Activated CD4-positive, alpha-beta T cell treated with anti-CD3 and anti-CD28 coated beads, Interleukin-2, amount 50 U/mL, for 4 hours (primary cell): ENCODE results near the gene HSD17B2.

Source experiments
- DNase-seq, 2 experiments: peaks; one replicate each; pipeline ENCODE4 v3.0.0-alpha.2; 2020

Gene HSD17B2

GRCh38 chr16:82051656-82052055, 16.6 kb downstream of the HSD17B2 start:
- DNase-seq: no peak

DNA sequence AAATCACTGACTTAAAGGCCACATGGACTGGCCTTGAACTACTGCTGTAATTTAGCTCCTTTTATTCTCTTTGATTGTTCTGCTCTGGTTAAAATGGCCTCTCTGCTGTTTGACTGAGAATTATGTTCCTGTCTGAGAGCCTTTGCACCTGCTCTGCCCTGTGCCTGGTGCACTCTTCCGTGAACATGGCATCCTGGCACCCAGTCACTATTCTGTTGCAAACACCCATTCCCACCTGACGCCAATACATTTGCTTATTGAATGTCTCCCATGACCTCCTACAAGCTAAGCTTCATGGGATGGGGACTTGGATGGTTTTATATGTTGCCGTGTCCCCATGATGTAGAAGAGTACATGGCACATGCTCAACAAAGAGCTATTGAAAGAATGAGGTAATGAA, 20.1 kb downstream of the HSD17B2 start:
- no peak for DNase-seq

DNA sequence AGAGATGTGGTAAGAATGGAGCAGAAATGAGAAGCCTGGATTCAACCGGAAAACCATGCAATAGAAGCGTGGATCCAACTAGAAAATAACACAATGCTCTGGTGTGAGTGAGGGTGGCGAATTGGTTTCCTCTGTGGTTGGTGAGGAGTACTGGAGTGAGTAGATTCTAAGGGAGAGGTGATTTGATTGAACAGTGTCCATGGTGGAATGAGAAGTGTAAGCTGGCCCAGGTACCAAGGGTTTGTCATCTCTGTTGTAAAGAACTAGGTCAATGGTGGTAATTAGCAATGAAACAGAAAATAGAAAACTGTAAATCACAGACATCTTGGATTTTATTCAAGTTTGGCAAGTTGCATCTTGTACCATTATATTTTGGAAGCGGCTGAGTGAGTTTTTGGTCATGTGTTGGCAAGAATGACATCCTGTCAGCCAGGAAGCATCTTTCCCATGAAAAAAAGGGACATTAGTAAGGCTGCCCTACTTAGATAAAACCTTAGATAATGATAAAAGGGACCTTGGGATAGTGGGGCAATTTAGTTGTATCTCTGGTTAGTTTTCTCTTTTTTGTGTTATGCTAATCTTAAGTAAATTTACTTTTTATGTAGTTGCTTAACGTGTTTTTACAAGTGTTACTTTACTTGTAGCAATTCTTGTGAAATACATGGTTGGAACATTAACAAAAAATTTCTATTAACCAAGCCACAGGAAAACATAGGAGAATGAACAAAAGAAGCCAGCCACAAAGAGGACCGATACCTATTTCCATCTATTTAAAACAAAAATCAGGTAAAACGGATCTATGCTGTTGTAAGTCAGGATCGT, 20.9 kb downstream of the HSD17B2 start:
- DNase-seq: no peak

- no peak for DNase-seq
These were observed 21.5 kb downstream of the HSD17B2 start for GRCh38 chr16:82056550-82056896.

- no peak for DNase-seq
These were observed 24.3 kb downstream of the HSD17B2 start for GRCh38 chr16:82059161-82059982.

- DNase-seq: no peak
These were observed 24.9 kb downstream of the HSD17B2 start for GRCh38 chr16:82059983-82060421.

DNA sequence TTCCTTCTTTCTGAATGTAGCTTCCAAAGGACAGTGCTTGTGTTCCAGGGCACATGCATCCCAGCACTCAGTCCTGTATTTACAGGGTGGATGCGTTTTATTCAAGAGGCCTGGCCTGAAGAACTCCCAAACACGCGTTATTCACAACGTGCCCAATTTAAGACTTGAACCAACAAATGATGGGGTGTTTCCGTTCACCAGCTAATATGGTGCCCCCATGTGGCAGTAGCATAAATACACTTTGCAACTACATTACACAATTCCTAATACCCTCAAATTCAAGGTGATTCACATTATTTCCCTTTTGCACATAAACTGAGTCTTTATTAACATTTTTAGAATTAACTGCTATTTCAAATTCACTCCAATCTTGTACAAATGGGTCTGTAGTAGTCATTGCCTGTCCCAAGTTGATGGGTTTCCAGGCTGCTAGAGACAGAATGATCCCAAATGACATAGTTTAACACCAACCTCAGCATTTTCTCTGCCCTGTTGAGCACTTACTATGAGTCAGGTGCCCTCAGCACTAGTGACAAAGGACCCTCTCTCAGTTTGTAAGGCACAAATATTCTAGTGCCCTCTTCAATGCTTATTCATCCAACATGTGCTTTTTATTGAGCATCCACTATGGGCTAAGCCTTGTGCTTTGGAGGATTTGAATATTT, 26.9 kb downstream of the HSD17B2 start:
- no peak for DNase-seq

- DNase-seq: no peak
These were observed 27.6 kb downstream of the HSD17B2 start for GRCh38 chr16:82062645-82063058.

DNA sequence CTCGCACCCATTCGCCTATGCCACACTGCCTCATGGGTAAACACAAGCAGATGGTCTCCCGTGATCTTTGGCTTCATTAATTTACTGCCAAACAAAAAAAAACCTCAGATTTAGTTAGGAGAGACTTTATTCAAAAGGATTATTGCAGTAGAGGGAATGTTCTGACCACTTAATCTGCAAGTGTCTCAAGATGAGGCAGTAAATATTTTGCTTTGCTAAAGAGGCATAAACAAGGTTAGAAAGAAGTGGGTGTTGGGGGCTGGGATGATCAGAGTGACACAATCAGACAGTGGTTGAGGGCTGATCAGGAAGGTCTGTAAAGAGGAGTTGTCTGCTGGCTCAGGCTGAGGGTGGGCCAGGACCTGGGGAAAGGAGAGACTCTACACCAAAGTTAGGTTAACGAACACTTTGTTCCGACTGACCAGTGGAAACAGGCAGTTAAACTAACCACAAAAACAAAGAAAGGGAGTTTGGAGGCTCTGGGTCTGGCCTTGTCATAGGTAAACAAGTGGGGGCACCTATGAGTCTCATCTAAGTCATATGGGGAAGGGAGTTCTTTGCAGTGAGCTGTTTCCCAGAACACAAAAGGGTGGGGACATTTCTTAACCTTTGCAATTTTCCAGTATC, 28.5 kb downstream of the HSD17B2 start:
- DNase-seq: no peak

- DNase-seq: no peak
These were observed 32.2 kb downstream of the HSD17B2 start for GRCh38 chr16:82067042-82067803.

- DNase-seq: no peak
These were observed 32.8 kb downstream of the HSD17B2 start for GRCh38 chr16:82067804-82068325.

DNA sequence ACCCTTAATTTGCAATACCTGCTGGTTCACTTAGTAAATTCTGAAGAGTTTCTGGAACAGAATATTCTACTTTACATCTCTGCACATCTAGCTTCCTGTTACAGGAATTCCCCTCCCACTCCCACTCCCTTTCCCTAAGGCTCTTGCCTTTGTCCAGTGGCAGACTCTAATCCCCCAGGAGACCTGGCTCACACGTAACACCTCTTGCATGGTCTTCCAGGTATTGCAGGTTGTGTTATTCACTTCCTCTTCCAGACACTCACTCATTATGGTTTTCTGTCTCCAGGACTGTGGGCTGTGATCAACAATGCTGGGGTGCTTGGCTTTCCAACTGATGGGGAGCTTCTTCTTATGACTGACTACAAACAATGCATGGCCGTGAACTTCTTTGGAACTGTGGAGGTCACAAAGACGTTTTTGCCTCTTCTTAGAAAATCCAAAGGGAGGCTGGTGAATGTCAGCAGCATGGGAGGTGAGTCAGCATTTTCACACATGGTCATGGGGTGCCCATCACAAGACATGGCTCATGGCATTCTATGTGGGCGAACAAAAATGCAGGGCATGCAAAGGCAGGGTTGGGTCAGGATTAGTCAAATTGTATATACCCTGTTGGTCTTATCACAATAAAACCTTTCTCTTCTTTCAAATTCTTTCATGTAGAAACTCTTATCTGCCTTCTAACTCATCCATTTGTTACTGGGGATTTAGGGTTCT, 35.8 kb downstream of the HSD17B2 start:
- no peak for DNase-seq

- DNase-seq: no peak
These were observed 36.4 kb downstream of the HSD17B2 start for GRCh38 chr16:82071421-82071820.

GRCh38 chr16:82072313-82072712, 37.3 kb downstream of the HSD17B2 start:
- no peak for DNase-seq

DNA sequence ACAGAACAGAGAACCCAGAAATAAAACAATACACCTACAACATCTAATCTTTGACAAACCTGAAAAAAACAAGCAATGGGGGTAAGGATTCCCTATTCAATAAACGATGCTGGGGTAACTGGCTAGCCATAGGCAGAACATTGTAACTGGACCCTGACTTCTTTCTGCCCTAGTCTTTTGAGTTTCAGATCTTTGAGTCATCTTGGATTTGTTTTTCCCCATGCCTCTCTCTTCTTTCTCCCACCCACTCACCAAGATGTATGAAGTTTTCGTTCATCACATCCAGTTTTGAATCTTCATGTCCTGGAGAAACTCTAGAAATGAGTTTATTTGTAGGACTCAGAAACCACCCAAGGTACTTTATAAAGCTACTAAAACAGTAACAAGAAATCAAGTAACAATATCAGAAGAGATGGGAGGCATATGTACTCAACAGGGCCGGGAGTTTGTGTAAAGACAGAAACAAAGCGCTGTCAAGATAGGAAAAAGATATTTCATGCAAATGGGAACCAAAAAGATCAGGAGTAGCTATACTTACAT, 39.0 kb downstream of the HSD17B2 start:
- no peak for DNase-seq

- no peak for DNase-seq
These were observed 43.1 kb downstream of the HSD17B2 start for GRCh38 chr16:82078125-82078524.

GRCh38 chr16:82079892-82080291, 44.8 kb downstream of the HSD17B2 start:
- no peak for DNase-seq

GRCh38 chr16:82081264-82081663, 46.2 kb downstream of the HSD17B2 start:
- no peak for DNase-seq

GRCh38 chr16:82082097-82082496, 47.0 kb downstream of the HSD17B2 start:
- DNase-seq: no peak

- DNase-seq: no peak
These were observed 47.6 kb downstream of the HSD17B2 start for GRCh38 chr16:82082543-82083244.
